GM18508 (cell line): ENCODE data around the gene ADGRA3.

Experiments used
- ATAC-seq: cut with Tn5 transposase; IDR thresholded peaks from one replicate; pipeline ENCODE4 v1.9.1; 2021; ENCODE audit warnings: moderate number of reproducible peaks; ENCODE audit not compliant: insufficient read depth, unreplicated experiment

The ADGRA3 gene, protein sequence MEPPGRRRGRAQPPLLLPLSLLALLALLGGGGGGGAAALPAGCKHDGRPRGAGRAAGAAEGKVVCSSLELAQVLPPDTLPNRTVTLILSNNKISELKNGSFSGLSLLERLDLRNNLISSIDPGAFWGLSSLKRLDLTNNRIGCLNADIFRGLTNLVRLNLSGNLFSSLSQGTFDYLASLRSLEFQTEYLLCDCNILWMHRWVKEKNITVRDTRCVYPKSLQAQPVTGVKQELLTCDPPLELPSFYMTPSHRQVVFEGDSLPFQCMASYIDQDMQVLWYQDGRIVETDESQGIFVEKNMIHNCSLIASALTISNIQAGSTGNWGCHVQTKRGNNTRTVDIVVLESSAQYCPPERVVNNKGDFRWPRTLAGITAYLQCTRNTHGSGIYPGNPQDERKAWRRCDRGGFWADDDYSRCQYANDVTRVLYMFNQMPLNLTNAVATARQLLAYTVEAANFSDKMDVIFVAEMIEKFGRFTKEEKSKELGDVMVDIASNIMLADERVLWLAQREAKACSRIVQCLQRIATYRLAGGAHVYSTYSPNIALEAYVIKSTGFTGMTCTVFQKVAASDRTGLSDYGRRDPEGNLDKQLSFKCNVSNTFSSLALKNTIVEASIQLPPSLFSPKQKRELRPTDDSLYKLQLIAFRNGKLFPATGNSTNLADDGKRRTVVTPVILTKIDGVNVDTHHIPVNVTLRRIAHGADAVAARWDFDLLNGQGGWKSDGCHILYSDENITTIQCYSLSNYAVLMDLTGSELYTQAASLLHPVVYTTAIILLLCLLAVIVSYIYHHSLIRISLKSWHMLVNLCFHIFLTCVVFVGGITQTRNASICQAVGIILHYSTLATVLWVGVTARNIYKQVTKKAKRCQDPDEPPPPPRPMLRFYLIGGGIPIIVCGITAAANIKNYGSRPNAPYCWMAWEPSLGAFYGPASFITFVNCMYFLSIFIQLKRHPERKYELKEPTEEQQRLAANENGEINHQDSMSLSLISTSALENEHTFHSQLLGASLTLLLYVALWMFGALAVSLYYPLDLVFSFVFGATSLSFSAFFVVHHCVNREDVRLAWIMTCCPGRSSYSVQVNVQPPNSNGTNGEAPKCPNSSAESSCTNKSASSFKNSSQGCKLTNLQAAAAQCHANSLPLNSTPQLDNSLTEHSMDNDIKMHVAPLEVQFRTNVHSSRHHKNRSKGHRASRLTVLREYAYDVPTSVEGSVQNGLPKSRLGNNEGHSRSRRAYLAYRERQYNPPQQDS (N-terminal part only)

DNA sequence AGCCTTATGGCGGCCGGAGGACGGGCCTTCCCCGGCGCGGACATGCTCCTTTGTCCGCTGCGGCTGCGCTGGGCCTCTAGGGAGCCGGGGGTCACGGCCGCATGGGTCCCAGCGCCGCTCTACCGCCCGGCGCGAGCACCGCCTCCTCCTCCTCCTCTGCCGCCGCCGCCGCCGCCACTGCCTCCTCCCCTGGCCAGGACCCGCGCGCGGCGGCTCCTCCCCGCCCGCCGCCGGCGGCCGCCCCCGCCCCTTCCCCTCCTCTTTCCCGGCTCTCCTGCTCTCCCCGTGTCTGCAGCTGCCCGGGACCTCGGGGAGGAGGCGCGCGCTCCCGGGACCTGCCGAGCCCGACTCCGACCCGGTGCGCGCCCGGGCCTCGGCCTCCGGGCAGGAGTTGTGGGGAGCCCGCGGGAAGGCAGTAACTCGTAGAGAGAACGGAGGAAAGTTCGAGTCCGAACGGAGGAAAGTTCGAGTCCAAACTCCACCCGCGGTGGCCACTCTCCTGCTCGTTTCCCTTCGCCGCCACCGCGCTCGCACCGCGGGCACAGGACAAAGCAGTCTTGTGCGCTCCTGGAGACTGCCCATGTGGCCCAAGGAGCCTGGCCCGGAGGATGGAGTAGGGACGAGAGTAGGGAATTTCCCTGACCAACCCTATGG is at the start of gene ADGRA3:
ADGRA3 (minus strand) TSS at position 179 of the 654 bp plus-strand sequence. CDS start 282 bp downstream, outside the sequence.
- no peak for ATAC-seq

DNA sequence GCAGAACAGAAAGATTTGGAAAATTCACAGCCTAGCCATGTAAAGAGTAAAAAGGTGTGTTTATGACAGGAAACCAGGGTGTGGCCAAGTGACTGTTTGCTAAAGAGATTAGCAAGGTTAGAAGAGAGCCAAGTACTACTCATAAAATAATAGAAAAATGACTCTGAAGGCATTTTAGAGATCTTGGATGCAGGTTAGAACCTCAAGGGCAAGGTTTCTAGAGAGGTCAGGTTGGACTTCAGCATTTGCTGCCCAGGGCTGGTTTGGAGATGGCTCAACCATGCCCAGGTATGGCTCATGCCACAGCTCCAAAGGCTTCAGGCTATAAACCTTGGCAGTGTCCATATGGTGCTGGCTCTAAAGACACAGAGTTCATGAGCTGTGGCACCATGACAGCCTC is 40.6 kb upstream of the ADGRA3 start:
- ATAC-seq: no peak

DNA sequence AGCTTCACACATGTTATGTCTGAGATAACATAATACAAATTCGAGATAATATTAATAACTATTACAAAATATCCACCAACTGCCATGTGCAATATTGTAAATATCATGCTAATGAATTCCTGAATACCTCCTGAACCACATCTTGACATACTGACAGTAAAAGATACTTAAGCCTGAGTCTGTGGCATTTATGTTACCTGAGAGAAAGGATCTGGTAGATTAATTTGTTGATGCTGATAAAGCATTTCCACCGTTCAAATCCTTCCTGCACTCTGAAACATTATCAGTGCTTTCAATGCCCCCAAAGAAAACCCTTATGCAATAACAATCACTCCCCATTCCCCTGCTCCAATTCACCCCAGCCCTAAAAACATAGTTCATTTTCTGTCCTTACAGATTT is 38.8 kb upstream of the ADGRA3 start:
- ATAC-seq: no peak

DNA sequence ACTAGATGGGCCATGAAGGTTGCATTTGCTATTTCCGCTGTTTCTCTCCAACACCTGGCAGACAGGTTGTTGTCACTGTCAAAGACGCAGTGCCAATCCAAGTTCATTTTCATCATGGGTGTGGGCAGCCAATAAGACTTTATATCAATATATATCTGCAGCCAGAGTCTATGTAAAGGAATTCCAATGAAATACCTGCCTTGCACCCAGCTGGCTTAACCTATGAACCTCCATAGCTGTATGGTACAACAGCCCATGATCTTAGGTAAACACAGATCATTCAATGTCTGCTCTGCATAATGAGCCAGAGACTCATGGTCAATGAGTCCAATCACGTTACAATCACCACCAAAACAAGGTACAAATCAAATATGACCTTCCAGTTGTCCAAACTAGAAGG is 37.7 kb upstream of the ADGRA3 start:
- no peak for ATAC-seq

GRCh38 chr4:22552812-22553211 is 36.9 kb upstream of the ADGRA3 start:
- no peak for ATAC-seq

- ATAC-seq: no peak
These were observed 35.7 kb upstream of the ADGRA3 start for GRCh38 chr4:22551550-22551949.

DNA sequence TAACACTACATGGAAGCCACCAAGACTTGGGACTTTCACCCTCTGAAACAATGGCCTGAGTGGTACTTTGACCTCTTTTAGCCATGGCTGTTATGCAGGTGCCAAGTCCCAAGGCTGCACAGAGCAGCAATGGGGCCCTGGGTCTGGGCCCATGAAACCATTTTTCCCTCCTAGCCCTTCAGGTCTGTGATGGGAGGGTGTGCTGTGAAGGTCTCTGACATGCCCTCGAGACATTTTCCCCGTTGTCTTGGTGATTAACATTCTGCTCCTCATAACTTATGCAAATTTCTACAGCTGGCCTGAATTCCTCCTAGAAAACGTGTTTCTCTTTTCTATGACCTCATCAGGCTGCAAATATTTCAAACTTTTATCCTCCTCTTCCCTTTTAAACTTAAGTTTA is 30.4 kb upstream of the ADGRA3 start:
- ATAC-seq: no peak

DNA sequence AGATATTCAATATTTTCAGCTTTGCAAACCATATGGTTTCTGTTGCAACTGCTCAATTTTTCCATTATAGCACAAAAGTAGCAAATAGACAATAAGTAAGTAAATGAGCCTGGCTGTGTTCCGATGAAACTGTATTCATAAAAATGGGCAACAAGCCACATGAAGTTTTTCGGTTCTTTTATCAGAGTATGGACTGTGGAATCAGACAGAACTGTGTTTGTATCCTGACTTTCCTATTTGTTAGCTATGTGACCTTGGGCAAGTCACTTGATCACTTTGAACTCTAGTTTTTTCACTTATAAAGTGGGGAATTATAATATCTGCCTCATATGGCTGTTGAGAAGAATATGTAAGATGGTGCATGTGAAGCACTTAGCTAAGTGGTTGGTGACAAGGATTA is 23.4 kb upstream of the ADGRA3 start:
- ATAC-seq: no peak

DNA sequence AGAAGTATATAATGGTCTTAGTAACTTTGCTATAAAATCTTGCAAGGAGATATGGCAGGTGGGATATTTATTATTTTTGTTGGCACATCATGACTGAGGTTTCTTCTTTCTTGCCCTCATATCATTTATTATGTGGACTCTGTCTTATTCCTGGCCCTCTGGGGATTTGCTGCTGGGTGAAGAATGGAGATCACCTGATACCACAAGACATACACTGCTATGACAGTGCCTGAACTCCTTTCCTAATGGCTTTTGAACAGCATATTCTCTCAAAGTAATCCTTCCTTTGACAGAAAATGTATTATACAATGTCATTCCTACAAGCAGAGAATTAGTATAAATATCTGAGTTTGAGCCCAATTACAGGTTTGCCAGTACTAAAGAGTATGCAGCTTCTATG is 22.0 kb upstream of the ADGRA3 start:
- no peak for ATAC-seq

GRCh38 chr4:22534374-22534773 is 18.5 kb upstream of the ADGRA3 start:
- no peak for ATAC-seq

- no peak for ATAC-seq
These were observed 17.0 kb upstream of the ADGRA3 start for GRCh38 chr4:22532896-22533295.

DNA sequence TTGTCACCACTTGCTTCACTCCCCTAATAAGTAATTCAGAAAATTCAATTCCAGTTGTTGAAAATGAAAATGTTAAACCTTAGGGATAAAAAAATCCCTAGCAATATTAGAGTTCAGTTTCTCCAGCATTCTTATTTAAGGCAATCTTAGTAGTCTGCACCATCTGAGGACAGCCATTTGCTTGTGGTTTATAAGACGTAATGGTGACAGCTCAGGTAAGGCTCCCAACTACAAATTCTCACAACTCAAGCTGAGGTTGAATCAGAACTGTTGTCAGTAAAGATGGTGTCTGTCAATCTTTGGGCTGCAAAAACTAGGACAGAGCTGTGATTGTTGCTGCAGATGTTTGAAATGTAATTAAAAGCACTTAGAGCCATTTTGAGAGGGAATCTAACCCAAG is 16.3 kb upstream of the ADGRA3 start:
- no peak for ATAC-seq

DNA sequence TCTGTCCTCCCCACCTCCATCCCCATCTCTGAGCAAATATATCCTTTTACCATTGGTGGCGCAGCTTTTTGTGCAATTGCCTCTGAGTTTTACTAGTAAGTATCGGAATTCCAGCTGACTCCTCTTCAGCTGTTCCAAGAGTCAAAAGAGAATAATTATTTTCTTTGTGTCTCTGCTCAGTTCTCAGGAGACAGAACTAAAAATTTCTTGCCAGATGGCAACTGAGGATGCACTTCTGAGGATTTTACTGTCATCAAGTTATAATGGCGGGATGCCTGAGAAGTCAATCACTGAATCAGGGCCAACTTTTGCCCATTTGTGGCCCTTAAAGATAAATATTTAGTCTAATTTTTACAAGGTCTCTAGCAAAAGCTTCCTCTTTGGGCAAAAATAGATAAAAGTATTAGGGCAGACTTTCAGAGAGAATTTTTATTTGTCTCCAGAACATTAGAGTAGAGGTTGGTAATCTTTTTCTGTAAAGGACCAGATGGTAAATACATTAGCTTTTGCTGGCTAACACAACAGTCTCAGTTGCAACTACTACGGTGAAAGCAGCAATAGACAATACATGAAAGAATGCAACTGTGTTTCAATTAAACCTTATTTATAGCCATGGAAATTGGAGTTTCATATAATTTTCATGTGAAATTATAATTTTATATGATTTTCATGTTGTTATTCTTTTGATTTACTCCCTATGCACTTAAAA is 15.6 kb upstream of the ADGRA3 start:
- ATAC-seq: no peak

DNA sequence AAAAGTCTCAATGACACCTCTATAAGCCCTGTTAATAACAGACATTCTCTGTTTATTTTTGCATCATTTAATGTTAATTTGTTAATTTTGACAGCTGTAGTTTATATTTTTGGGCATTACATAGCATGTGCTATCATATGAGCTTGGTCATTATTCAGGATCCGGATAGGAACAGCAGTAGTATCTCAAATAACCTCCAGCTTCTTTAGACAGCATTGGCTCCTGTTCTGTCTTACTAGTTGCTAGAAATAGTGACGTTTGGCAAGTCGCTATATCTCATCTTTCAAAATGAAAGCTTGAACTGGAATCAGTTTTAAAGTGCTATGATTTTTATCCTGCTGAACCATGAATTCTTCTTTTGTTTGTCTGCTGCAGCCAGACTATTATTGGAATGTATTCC is 9.0 kb upstream of the ADGRA3 start:
- no peak for ATAC-seq

GRCh38 chr4:22522706-22523501 is 7.0 kb upstream of the ADGRA3 start:
- ATAC-seq: no peak

- no peak for ATAC-seq
These were observed 6.3 kb upstream of the ADGRA3 start for GRCh38 chr4:22522206-22522605.

GRCh38 chr4:22521240-22521639 is 5.4 kb upstream of the ADGRA3 start:
- no peak for ATAC-seq

DNA sequence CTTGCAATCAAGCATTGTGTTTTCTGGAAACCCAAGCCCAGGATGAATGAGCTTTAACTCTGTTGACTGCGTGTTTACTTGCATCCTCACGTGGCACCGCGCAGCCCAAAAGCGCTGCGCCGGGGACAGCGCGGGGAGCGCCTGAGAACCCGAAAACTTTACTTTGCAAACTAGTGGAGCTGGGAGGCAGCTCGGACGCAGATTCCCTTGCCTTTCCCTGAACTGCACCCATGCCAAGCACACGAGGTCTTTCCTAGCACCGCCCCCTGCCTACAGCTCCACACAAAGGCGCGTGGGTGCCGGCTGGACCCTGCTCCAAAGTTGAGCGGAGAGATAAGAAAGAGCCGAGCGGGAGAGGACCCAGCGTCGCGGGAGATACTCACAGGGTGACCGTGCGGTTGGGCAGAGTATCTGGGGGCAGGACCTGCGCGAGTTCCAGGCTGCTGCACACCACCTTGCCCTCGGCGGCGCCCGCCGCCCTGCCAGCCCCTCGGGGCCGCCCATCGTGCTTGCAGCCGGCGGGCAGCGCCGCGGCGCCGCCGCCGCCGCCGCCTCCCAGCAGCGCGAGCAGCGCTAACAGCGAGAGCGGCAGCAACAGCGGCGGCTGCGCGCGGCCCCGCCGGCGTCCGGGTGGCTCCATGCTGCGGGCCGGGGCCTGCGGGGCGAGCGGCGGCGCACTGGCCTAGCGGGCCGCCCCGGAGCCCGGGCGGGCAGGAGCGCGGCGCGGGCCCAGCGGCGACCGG is 550 bp downstream of the ADGRA3 start:
- no peak for ATAC-seq
